ENCODE data around the gene PLAA.
A peak's percentile ranks its signal among the peaks of the same experiment; 100 is the strongest.

Gene PLAA

DNA sequence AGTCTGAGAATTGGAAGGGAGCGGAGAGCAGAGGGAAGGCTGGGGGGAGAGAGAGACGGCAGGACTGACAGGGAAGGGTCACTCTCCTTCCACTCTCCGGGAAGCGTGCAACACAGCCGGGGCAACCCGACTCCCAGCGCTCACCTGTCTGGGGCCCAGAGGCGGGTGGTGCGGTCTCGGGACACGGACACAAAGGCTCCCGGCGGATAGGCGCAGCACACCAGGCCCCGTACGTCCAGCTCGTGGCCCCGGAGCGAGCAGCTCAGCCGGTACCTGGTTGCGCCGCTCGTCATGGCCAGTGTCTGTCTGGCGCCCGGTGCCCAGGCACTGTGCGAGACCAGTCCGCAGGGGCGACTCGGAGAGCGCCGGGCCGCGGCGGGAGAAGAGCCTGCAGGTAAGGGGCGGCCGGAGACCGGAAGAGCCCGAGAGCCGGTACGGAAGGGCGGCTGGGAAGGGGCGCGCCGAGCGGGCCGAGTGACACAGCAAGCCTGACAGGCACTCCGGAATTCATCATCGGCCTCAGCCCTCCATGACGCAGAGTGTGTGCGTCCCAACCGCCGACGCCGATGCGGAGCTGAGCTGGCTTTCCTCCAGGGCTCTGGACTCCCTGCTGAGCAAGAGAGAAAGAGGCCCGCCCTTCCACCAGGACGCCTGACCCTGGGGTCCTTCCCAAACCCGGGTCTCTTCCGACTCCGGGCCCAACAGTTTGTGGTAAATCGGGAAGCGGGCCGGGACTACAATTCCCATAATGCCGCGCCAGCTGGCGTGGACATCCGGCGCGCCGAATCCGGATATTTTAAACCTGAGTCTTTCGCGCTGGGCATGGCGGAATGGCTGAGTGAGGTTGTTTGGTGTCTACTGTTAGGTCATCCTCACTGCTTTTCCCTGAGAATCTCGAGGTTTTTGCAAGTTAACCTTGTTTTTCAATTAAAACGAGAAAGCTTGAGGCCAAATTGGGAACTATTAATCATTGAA is at the start of gene PLAA:
TSS of gene PLAA (minus strand) at position 490 of the 975 bp plus-strand sequence. CDS start at position 293, 197 bp downstream.
- H3K27me3 ChIP-seq (ENCODE audit: control insufficient read depth, insufficient read depth, low read length), result no peaks in the 10 kb centered on the region
- H3K27ac ChIP-seq (ENCODE audit: low read length), result no peak within 1 kb of the TSS
- WGBS (ENCODE audit: insufficient coverage, insufficient read length), result no CpG with 5 or more reads among the region's 76 CpGs
- H3K9me3 ChIP-seq (ENCODE audit: control insufficient read depth, insufficient read depth, low read length), result no peaks in the 10 kb centered on the region
- peak; percentile 72 for DNase-seq (ENCODE audit: low read depth, low spot score)
- H3K4me3 ChIP-seq (ENCODE audit: low read length), result peak within 1 kb of the TSS; percentile 91
- no peaks in the 10 kb centered on the region; the same call in 1 of the 2 replicates for H3K4me1 ChIP-seq (ENCODE audit: control insufficient read depth, insufficient read depth, low read length)
- no peaks in the 10 kb centered on the region for H3K36me3 ChIP-seq (ENCODE audit: control insufficient read depth, insufficient read depth, low read length)

DNA sequence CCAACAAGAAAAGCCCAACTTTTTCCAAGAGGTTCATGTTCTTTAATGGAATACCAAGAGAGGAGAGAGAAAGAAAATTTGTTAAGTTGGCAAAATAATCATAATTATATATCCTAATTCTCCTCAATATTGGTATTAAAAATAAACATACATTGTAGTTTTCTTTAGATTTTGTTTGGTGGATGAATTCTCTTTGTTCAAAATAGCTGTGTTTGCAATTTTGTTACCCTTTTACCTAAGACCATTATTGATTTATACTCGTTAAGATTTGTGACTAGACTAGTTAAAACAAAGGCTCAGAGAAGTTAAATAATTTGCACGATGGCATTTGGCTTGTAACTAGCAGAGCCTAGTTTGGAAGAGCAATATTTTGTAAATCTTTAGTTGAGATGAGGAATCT is 48.8 kb upstream of the PLAA start:
- H3K27me3 ChIP-seq (ENCODE audit: control insufficient read depth, insufficient read depth, low read length), result no peaks in the 10 kb centered on the region
- no CpG with 5 or more reads among the region's 2 CpGs for WGBS (ENCODE audit: insufficient coverage, insufficient read length)
- no peaks in the 10 kb centered on the region for H3K4me1 ChIP-seq (ENCODE audit: control insufficient read depth, insufficient read depth, low read length)
- H3K4me3 ChIP-seq (ENCODE audit: low read length), result no peak overlapping the region
- H3K27ac ChIP-seq (ENCODE audit: low read length), result no peak overlapping the region
- no peak for DNase-seq (ENCODE audit: low read depth, low spot score)
- no peaks in the 10 kb centered on the region for H3K36me3 ChIP-seq (ENCODE audit: control insufficient read depth, insufficient read depth, low read length)
- no peaks in the 10 kb centered on the region for H3K9me3 ChIP-seq (ENCODE audit: control insufficient read depth, insufficient read depth, low read length)

DNA sequence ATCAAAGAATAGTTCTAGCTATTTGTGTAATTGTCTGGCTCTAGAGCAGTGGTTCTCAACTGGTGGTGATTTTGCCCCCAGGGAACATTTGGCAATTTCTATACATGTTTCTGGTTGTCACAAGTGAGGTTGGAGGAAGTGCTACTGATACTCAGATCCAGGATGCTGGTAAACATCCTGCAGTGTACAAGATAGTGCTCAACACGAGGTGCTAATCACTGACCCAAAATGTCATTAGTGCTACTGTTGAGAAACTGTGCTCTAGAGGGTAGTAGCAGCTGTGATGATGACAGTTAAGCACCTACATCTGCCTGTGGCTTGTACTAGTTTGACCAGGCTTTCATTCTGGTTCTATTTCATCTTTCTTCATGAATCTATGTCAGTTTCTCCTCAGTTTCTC is 36.3 kb upstream of the PLAA start:
- H3K4me1 ChIP-seq (ENCODE audit: control insufficient read depth, insufficient read depth, low read length), result no peaks in the 10 kb centered on the region
- H3K27me3 ChIP-seq (ENCODE audit: control insufficient read depth, insufficient read depth, low read length), result no peaks in the 10 kb centered on the region
- H3K9me3 ChIP-seq (ENCODE audit: control insufficient read depth, insufficient read depth, low read length), result no peaks in the 10 kb centered on the region
- H3K36me3 ChIP-seq (ENCODE audit: control insufficient read depth, insufficient read depth, low read length), result no peaks in the 10 kb centered on the region; the same call in 1 of the 2 replicates
- H3K4me3 ChIP-seq (ENCODE audit: low read length), result no peak overlapping the region
- no peak for DNase-seq (ENCODE audit: low read depth, low spot score)
- no peak overlapping the region for H3K27ac ChIP-seq (ENCODE audit: low read length)
- WGBS (ENCODE audit: insufficient coverage, insufficient read length), result no CpG with 5 or more reads among the region's 1 CpG

DNA sequence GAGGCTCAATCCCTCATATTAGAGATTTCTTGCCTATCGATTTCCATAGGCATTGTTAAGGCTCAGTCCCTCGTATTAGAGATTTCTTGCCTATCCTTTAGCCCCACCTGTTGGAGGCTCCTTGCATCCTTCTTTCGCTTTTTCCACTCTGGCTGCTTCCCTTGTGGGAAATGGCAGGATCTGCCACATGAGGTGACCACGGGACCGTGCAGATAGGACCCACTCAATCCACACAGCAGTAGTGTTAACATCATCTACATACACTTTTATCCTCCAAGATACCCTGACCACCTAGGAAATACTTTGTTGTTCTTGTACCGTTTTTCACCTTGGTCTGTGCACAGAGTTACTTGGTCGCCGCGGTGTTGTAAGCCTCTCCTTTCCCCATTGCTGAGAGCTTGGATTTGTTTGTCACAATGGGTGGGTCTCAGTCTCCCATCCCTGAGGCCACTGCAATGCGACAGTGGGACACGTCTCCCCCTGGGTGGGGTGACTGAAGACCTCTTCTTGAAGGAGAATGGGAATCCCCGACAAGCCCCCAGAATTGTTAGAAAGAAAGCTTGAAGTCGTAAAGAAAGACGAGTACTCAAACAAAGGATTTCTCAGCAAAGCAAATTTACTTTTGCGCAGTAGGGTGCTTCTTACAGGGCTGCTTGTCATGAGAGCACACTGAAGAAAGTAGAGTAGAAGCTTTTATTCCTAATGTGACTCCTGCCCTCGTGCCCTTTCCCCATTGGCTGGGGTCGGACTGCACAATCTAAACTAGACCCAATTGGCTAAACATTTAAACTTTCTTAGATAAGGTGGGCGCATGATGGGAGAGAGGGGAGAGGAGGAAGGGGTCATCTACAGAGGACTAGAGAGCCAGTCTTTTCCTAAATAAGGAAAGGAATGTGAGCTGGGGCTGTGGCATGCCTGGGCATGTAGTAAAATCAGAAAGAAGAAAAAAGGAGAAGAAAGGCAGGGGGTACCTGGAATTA is 29.0 kb upstream of the PLAA start:
- H3K27ac ChIP-seq (ENCODE audit: low read length), result no peak overlapping the region
- H3K36me3 ChIP-seq (ENCODE audit: control insufficient read depth, insufficient read depth, low read length), result no peaks in the 10 kb centered on the region
- H3K4me1 ChIP-seq (ENCODE audit: control insufficient read depth, insufficient read depth, low read length), result no peaks in the 10 kb centered on the region
- no peaks in the 10 kb centered on the region for H3K9me3 ChIP-seq (ENCODE audit: control insufficient read depth, insufficient read depth, low read length)
- no CpG with 5 or more reads among the region's 18 CpGs for WGBS (ENCODE audit: insufficient coverage, insufficient read length)
- H3K4me3 ChIP-seq (ENCODE audit: low read length), result no peak overlapping the region
- peak; percentile 13 for DNase-seq (ENCODE audit: low read depth, low spot score)
- no peaks in the 10 kb centered on the region for H3K27me3 ChIP-seq (ENCODE audit: control insufficient read depth, insufficient read depth, low read length)

DNA sequence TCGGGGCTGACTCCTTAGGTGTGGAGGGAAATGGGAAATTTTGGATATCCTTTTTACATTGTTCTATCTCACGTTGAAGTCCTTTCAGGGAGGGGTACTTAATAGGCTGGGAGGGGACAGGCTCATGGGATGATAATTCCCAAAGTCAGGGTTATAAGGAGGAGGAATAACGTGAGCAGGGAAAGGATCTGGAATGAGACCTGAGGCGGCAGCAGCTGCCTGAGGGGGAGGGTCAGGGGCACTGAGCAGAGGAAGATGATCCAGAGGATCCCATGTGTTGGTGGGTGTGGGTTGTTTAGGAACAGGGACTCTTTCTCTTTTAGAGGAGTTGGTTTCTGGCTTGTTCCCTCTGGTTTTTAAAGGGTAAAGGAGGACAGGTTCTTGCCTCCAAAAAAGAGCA is 27.9 kb upstream of the PLAA start:
- Histone ChIP-seq H3K4me1 (ENCODE audit: control insufficient read depth, insufficient read depth, low read length) (no peaks in the 10 kb centered on the region), H3K27ac (ENCODE audit: low read length) (no peak overlapping the region), H3K4me3 (ENCODE audit: low read length) (no peak overlapping the region), H3K36me3 (ENCODE audit: control insufficient read depth, insufficient read depth, low read length) (no peaks in the 10 kb centered on the region), H3K27me3 (ENCODE audit: control insufficient read depth, insufficient read depth, low read length) (no peaks in the 10 kb centered on the region), H3K9me3 (ENCODE audit: control insufficient read depth, insufficient read depth, low read length) (no peaks in the 10 kb centered on the region)
- DNase-seq (ENCODE audit: low read depth, low spot score), result no peak
- no CpG with 5 or more reads among the region's 4 CpGs for WGBS (ENCODE audit: insufficient coverage, insufficient read length)

DNA sequence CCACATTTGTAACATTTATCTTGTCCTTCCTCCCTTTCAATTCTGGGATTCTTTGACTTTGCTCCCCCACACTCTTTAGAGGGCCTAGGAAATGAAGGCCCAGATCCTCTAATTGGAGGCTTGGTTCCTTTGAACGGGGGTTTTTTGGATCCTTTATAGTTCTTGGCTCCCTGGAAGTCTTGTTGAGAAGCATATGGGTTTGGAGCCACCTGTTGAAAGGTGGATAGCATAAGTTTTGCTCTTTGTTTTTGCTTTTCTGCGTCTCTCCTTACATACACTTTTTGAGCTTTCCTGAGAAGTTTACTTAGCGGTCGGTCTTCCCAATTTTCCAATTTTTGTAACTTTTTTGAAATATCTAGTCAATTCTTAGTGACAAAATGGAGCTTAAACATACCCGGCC is 26.9 kb upstream of the PLAA start:
- no CpG with 5 or more reads among the region's 5 CpGs for WGBS (ENCODE audit: insufficient coverage, insufficient read length)
- no peak overlapping the region for H3K4me3 ChIP-seq (ENCODE audit: low read length)

DNA sequence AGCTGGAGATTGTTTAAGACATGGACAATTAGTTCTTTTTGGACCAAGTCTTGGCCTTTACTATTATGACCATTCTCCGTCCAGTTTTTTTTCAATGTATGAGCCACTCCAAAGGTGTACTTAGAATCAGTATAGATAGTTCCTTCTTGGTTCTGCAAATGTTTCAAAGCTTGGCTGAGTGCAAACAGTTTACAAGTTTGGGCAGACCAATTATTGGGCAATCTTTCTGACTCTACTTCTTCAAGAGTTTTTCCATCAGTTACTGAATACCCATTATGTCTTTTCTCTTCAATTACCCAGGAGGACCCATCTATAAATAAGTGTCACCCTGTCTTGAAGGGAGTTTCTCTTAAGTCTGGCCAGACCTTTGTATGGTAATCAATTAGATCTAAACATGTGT is 24.7 kb upstream of the PLAA start:
- no peak overlapping the region for H3K27ac ChIP-seq (ENCODE audit: low read length)
- no CpG with 5 or more reads among the region's 1 CpG for WGBS (ENCODE audit: insufficient coverage, insufficient read length)
- no peaks in the 10 kb centered on the region for H3K36me3 ChIP-seq (ENCODE audit: control insufficient read depth, insufficient read depth, low read length)
- H3K9me3 ChIP-seq (ENCODE audit: control insufficient read depth, insufficient read depth, low read length), result no peaks in the 10 kb centered on the region
- H3K27me3 ChIP-seq (ENCODE audit: control insufficient read depth, insufficient read depth, low read length), result no peaks in the 10 kb centered on the region
- DNase-seq (ENCODE audit: low read depth, low spot score), result no peak
- no peaks in the 10 kb centered on the region for H3K4me1 ChIP-seq (ENCODE audit: control insufficient read depth, insufficient read depth, low read length)
- H3K4me3 ChIP-seq (ENCODE audit: low read length), result no peak overlapping the region

More for the DNA sequence above, 26.9 kb upstream of the PLAA start:
- DNase-seq (ENCODE audit: low read depth, low spot score), result no peak
- no peaks in the 10 kb centered on the region for H3K4me1 ChIP-seq (ENCODE audit: control insufficient read depth, insufficient read depth, low read length)
- H3K9me3 ChIP-seq (ENCODE audit: control insufficient read depth, insufficient read depth, low read length), result no peaks in the 10 kb centered on the region
- no peaks in the 10 kb centered on the region for H3K36me3 ChIP-seq (ENCODE audit: control insufficient read depth, insufficient read depth, low read length)
- H3K27ac ChIP-seq (ENCODE audit: low read length), result no peak overlapping the region
- no peaks in the 10 kb centered on the region for H3K27me3 ChIP-seq (ENCODE audit: control insufficient read depth, insufficient read depth, low read length)

DNA sequence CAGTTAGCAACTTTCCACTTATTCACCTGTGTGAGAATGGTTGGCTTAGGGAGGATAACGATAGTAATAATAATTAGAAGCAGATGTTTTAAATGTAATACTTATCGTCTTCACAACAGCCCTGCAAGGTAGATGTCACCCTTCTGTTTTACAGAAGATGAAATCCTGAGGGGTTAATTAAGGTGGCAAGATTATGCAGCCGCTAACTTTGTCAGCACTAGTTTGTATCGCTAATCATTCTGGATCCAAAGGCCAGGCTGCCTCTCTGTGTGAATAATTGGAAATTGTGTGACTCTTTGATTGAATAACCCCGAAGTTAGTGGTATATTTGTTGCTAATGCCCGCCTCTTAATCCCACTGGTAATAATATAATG is 9.8 kb upstream of the PLAA start:
- Histone ChIP-seq H3K36me3 (ENCODE audit: control insufficient read depth, insufficient read depth, low read length) (no peaks in the 10 kb centered on the region), H3K27me3 (ENCODE audit: control insufficient read depth, insufficient read depth, low read length) (no peaks in the 10 kb centered on the region), H3K4me3 (ENCODE audit: low read length) (peak overlapping the region; percentile 63; the same call in 1 of the 2 replicates), H3K27ac (ENCODE audit: low read length) (no peak overlapping the region), H3K9me3 (ENCODE audit: control insufficient read depth, insufficient read depth, low read length) (no peaks in the 10 kb centered on the region), H3K4me1 (ENCODE audit: control insufficient read depth, insufficient read depth, low read length) (no peaks in the 10 kb centered on the region)
- WGBS (ENCODE audit: insufficient coverage, insufficient read length), result no CpG with 5 or more reads among the region's 6 CpGs
- DNase-seq (ENCODE audit: low read depth, low spot score), result no peak

DNA sequence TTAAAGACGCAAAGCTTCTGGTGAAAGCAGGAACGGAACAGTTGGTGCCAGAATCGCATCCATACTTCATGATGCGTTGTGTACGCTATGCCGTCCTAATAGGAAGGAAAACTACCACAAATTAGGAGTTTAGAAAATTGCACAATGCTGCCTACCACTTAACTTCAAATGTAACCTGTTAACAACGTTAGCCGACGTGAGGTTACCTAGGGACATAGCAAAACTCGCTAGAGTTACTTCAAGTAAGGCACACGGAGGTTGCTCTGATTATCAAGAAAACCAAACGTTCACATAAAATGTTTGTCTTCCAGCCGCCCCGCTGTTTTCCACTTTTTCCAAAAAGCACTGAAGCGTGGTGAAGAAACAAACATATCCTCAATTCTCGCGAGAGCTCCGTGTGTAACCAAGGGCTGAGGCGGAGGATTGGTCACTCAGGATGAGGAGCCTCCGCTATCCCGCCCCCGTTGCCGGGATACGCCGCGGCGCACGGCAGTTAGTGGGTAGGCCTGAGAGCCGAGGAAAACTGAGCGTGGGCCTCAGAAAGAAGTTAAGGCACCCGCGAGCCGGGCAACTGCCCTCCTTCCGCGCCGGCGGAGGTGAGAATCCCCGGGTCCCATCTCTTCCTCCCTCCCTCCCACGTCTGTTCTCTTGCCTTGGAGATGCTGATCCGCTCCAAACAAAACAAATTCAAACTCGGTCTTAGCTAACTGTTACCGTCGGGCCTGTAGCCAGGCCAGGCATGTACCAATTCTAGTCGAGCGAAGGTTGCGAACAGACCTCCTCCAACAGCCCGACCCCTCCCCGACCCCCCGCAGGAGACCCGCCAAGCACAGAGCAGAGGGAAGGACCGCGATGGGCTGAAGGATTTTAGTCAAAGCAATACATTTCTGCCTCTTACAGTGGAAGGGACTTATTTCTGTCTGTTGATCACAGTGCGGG is 9.1 kb upstream of the PLAA start, which contains the start of gene IFT74:
TSS of gene IFT74 (plus strand) at position 492 of the 939 bp plus-strand sequence. CDS start 5,556 bp downstream, outside the sequence.
- WGBS (ENCODE audit: insufficient coverage, insufficient read length), result no CpG with 5 or more reads among the region's 53 CpGs
- H3K27me3 ChIP-seq (ENCODE audit: control insufficient read depth, insufficient read depth, low read length), result no peaks in the 10 kb centered on the region
- peak; percentile 91 for DNase-seq (ENCODE audit: low read depth, low spot score)
- no peaks in the 10 kb centered on the region for H3K4me1 ChIP-seq (ENCODE audit: control insufficient read depth, insufficient read depth, low read length)
- H3K27ac ChIP-seq (ENCODE audit: low read length), result no peak within 1 kb of the TSS
- peak within 1 kb of the TSS; percentile 63; the same call in 1 of the 2 replicates for H3K4me3 ChIP-seq (ENCODE audit: low read length)
- H3K9me3 ChIP-seq (ENCODE audit: control insufficient read depth, insufficient read depth, low read length), result no peaks in the 10 kb centered on the region
- H3K36me3 ChIP-seq (ENCODE audit: control insufficient read depth, insufficient read depth, low read length), result no peaks in the 10 kb centered on the region

Measured in iPS DF 6.9 (cell line).